KMS-11 (cell line): ENCODE data around the gene PTGIS.

Experiments used
- H2AFZ ChIP-seq: fragments of 200-600 bp; sonication (generic); 2 replicates; pipeline ENCODE4 v1.6.1; 2016; ENCODE audit warnings: antibody characterized with exemption, mixed run types, low read depth
- H3K27ac ChIP-seq: fragments of 200-600 bp; sonication (generic); 2 replicates; pipeline ENCODE4 v1.6.1; 2016; ENCODE audit warnings: mild to moderate bottlenecking, mixed run types
- H3K27me3 ChIP-seq: fragments of 200-600 bp; sonication (generic); 2 replicates; pipeline ENCODE4 v1.6.1; 2017; ENCODE audit warnings: mild to moderate bottlenecking, low read depth, mixed run types, moderate library complexity; ENCODE audit not compliant: insufficient read depth
- H3K36me3 ChIP-seq: fragments of 200-600 bp; sonication (generic); 2 replicates; pipeline ENCODE4 v1.6.1; 2017; ENCODE audit warnings: mild to moderate bottlenecking, mixed run types; ENCODE audit not compliant: insufficient read depth
- H3K4me1 ChIP-seq: fragments of 200-600 bp; sonication (generic); 2 replicates; pipeline ENCODE4 v1.6.1; 2016; ENCODE audit warnings: mild to moderate bottlenecking, low read depth, mixed run types; ENCODE audit not compliant: poor library complexity, severe bottlenecking
- H3K4me2 ChIP-seq: fragments of 200-600 bp; sonication (generic); 2 replicates; pipeline ENCODE4 v1.7.0; 2016; ENCODE audit warnings: mild to moderate bottlenecking, mixed run types
- H3K4me3 ChIP-seq: fragments of 200-600 bp; sonication (generic); IDR thresholded peaks from 2 replicates; pipeline ENCODE4 v1.6.1; 2017; ENCODE audit warnings: low read depth, low read length, mixed read lengths; ENCODE audit not compliant: insufficient read depth
- H3K79me2 ChIP-seq: fragments of 200-600 bp; sonication (generic); 2 replicates; pipeline ENCODE4 v1.6.1; 2016; ENCODE audit warnings: low read depth, mixed run types; ENCODE audit not compliant: insufficient read depth
- H3K9ac ChIP-seq: fragments of 200-600 bp; sonication (generic); 2 replicates; pipeline ENCODE4 v1.6.1; 2016; ENCODE audit warnings: mild to moderate bottlenecking, mixed run types
- H4K20me1 ChIP-seq: fragments of 200-600 bp; sonication (generic); 2 replicates; pipeline ENCODE4 v1.6.1; 2016; ENCODE audit warnings: mild to moderate bottlenecking, mixed run types; ENCODE audit not compliant: insufficient read depth
- CTCF ChIP-seq: fragments of 200-600 bp; sonication (generic); conservative IDR thresholded peaks from 2 replicates; pipeline ENCODE4 v1.6.1; 2017; ENCODE audit warnings: low read depth, mild to moderate bottlenecking, antibody characterized with exemption, low read length, moderate library complexity, mixed read lengths

Gene PTGIS

DNA sequence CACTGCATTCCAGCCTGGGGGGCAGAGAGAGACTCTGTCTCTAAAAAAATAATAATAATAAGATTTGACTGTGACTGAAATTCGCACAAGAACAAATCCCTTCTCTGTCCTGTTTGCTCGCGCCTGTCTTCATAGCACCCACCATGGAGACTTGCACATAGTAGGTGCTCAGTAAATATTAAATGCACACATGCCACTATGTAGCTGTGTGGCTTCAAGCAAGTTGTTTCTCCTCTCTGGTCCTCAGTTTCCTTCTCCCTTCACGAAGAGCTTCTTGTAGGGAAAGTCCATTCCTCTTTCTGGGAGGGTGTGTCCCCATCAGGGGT lies 15.4 kb upstream of the PTGIS start:
- no peak for TF ChIP-seq CTCF
- H3K27me3 ChIP-seq, result peaks cover 3% of the 10 kb centered on the region; the same call in 1 of the 2 replicates
- H3K4me3 ChIP-seq, result no peak overlapping the region
- H3K27ac ChIP-seq, result no peak overlapping the region
- no peaks in the 10 kb centered on the region for H3K36me3 ChIP-seq
- no peak overlapping the region for H2AFZ ChIP-seq
- H3K9ac ChIP-seq, result no peak overlapping the region
- H4K20me1 ChIP-seq, result no peaks in the 10 kb centered on the region
- H3K79me2 ChIP-seq, result no peaks in the 10 kb centered on the region
- H3K4me1 ChIP-seq, result no peaks in the 10 kb centered on the region
- no peak overlapping the region for H3K4me2 ChIP-seq

- no peak overlapping the region for H3K4me2 ChIP-seq
- H3K27ac ChIP-seq, result no peak overlapping the region
Measured at GRCh38 chr20:49582413-49583334, 14.7 kb upstream of the PTGIS start.

DNA sequence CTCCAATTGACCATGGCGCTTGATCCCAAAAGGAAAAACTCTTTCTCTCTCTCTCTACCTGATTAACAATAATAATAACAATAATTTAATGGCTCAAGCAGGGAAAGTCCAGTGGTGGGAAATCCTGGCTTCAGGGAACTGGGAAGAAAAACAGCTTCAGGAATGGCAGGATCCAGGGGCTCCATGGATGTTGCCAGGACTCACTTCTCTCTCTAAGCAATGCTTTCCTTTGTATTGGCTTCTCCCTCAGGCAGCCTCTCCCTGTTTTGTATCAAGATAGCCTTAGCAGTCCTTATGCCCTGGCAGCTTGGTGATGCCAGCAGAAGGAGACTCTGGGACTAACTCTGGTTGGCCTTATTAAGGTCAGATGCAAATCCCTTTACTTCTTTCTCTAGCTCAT lies 13.5 kb upstream of the PTGIS start:
- H3K4me3 ChIP-seq, result no peak overlapping the region
- H4K20me1 ChIP-seq, result no peaks in the 10 kb centered on the region
- H3K27ac ChIP-seq, result no peak overlapping the region
- no peaks in the 10 kb centered on the region for H3K36me3 ChIP-seq
- H3K27me3 ChIP-seq, result peaks cover 3% of the 10 kb centered on the region; the same call in 1 of the 2 replicates
- H3K4me2 ChIP-seq, result no peak overlapping the region
- H3K4me1 ChIP-seq, result no peaks in the 10 kb centered on the region
- H3K9ac ChIP-seq, result no peak overlapping the region
- no peak overlapping the region for H2AFZ ChIP-seq
- no peak for TF ChIP-seq CTCF
- H3K79me2 ChIP-seq, result no peaks in the 10 kb centered on the region

More at GRCh38 chr20:49582413-49583334, 14.7 kb upstream of the PTGIS start:
- no peaks in the 10 kb centered on the region for H3K79me2 ChIP-seq
- no peaks in the 10 kb centered on the region for H4K20me1 ChIP-seq
- no peak overlapping the region for H3K9ac ChIP-seq
- H3K4me1 ChIP-seq, result no peaks in the 10 kb centered on the region
- no peak overlapping the region for H2AFZ ChIP-seq
- H3K4me3 ChIP-seq, result no peak overlapping the region
- peaks cover 3% of the 10 kb centered on the region; the same call in 1 of the 2 replicates for H3K27me3 ChIP-seq
- no peaks in the 10 kb centered on the region for H3K36me3 ChIP-seq
- TF ChIP-seq CTCF, result no peak

- Histone ChIP-seq H3K9ac (no peak overlapping the region), H3K4me2 (no peak overlapping the region), H2AFZ (no peak overlapping the region)
Measured at GRCh38 chr20:49580813-49581174, 12.9 kb upstream of the PTGIS start.

More at GRCh38 chr20:49580813-49581174, 12.9 kb upstream of the PTGIS start:
- Histone ChIP-seq H3K79me2 (no peaks in the 10 kb centered on the region), H4K20me1 (no peaks in the 10 kb centered on the region), H3K36me3 (no peaks in the 10 kb centered on the region), H3K4me3 (no peak overlapping the region), H3K27me3 (peaks cover 3% of the 10 kb centered on the region; the same call in 1 of the 2 replicates), H3K4me1 (no peaks in the 10 kb centered on the region), H3K27ac (no peak overlapping the region)
- no peak for TF ChIP-seq CTCF
